Measurements from ENCODE around the gene PKP4.

GRCh38 chr2:158610059-158610458 is 153.3 kb downstream of the PKP4 start:
- TF ChIP-seq EZH2 (IDR thresholded peaks at IDR 0.05; ENCODE audit: insufficient read depth, poor library complexity, severe bottlenecking): no peak
- no peak for TF ChIP-seq EZH2phosphoT487 (IDR thresholded peaks at IDR 0.05; ENCODE audit: insufficient read depth, low read depth)

Data from GM23248 (cell line).